K562 treated with DMSO at 1 percent for 24 hours (cell line): Measurements from ENCODE around the gene L1CAM. TPM values are rescaled to one million over a fixed set of nuclear protein-coding genes. Genes with fewer than 3 reads are reported as not detected.

Experiments used
- total RNA-seq: library from RNA; unstranded; fragments of 300-600 nt; gene quantifications from 2 replicates; pipeline ENCODE4 v1.2.3, GENCODE V29; 2022; ENCODE audit warnings: low read depth; ENCODE audit not compliant: insufficient read depth

Gene L1CAM, protein sequence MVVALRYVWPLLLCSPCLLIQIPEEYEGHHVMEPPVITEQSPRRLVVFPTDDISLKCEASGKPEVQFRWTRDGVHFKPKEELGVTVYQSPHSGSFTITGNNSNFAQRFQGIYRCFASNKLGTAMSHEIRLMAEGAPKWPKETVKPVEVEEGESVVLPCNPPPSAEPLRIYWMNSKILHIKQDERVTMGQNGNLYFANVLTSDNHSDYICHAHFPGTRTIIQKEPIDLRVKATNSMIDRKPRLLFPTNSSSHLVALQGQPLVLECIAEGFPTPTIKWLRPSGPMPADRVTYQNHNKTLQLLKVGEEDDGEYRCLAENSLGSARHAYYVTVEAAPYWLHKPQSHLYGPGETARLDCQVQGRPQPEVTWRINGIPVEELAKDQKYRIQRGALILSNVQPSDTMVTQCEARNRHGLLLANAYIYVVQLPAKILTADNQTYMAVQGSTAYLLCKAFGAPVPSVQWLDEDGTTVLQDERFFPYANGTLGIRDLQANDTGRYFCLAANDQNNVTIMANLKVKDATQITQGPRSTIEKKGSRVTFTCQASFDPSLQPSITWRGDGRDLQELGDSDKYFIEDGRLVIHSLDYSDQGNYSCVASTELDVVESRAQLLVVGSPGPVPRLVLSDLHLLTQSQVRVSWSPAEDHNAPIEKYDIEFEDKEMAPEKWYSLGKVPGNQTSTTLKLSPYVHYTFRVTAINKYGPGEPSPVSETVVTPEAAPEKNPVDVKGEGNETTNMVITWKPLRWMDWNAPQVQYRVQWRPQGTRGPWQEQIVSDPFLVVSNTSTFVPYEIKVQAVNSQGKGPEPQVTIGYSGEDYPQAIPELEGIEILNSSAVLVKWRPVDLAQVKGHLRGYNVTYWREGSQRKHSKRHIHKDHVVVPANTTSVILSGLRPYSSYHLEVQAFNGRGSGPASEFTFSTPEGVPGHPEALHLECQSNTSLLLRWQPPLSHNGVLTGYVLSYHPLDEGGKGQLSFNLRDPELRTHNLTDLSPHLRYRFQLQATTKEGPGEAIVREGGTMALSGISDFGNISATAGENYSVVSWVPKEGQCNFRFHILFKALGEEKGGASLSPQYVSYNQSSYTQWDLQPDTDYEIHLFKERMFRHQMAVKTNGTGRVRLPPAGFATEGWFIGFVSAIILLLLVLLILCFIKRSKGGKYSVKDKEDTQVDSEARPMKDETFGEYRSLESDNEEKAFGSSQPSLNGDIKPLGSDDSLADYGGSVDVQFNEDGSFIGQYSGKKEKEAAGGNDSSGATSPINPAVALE
- total RNA-seq = 0.61 and 0.90 TPM in 2 replicates

DNA sequence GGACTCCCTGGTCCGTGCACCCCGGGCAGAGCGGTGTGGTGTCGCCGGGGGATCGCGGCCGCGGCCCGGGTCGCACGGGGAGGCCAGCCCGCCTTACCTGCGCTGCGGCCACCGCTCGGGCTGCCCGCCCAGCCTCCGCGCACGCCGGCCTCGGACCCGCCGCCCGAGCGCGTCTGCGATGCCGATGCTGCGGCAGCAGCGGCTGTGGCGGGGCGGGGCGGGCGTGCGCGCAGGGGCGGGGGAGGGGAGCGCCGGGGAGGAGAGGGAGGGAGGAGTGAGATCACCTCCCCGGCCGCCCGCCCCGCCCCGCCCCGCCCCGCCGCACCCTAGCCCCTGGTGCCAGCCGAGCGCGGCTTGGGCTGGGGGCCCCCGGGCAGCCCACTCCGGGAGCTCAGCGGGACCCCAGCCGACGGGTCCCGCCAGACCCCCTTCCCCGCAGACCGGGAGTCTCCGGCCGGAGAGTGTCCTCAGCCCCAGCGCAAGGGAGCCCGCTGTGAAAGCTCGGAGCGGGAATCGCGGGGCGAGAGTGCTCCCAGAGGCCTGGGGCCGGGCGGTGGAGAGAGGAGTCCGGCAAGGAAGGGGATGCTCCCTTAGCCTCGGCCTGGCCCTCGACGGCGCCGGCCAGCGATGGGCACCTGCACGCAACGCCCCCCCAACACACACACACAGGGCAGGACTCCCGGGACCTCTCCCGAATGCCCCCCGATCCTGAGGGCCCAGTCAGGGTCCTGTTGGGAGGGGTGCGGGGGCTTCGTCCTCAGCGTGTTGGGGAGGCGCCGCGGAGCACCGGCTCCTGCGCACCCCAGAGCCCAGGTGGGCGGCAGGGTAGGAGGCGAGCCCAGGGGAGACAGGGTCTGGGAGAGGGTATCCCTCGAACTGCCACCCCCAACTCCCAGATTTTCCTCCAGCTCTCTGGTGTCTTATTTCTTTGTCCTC is at the start of gene L1CAM:
TSS of gene L1CAM (minus strand) at position 206 of the 936 bp plus-strand sequence. CDS start 10,337 bp downstream, outside the sequence.

DNA sequence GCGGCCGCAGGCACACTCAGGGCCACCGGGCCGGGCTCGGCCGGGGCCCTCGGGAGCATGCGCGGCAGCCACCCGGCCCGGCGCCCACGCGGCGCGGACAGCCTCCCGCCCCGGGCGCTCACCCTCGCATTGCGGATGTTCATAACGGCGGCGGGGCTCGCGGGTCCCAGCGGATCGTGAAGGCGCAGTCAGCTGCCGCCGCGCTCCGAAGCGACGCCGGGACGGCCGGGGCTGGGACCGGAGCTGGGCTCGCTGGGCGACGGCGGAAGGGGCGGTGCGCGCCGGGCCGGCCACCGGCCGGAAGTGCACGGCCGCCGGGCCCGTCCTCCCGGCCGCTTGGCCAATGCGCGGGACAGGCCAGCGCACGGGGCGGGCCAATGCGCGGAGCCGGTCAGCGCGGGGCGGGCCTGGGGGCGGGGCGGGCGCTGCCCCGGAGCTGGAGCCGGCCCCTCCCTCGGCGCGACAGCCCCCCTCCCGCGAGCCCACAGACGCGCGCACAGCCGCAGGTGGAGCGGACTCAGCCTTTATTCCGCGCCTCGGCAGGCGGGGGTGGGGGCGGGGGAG is 48.9 kb upstream of the L1CAM start, which contains the start of gene NAA10:
TSS of gene NAA10 (minus strand) at position 276 of the 564 bp plus-strand sequence. CDS start at position 143, 133 bp downstream.

DNA sequence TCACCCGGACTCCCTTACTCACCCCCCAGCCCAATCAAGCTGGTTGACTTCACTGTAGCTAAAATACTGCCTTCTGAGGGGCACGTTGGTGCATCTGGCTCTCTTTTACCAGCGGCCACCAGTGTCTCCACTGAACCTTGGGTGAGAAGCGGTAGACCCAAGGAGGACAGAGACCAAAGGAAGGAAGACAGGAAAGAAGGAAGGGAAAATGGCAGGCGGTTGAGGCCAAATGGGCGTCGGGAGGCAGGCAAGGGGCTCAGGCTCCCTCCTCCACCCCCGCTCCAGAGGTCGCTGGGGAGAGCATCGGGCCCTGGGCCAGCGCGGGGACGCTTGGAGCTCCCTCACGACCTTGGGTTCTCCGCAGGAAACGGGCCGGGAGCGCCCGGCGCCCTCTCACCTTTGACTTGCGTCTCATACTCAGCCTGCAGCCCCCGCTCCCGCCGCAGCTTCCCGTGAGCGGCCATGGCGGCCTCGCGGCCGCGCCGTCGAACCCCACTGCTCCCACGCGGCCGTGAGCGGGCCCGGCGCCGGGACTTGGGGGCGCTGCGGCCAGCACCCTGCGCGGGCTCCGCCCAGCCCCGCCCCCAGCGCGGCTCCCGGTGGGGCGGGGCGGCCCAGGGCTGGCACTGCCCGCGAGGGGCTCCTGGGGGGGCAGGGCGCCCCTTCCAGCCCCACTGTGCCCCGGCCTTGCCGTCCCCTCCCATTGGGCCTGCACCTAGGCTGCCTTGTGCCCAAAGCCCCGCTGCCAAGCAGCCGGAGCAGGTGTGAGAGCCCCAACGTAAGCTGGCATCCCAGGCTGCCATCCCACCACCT is 40.0 kb upstream of the L1CAM start, which contains the start of gene ARHGAP4:
TSS of gene ARHGAP4 (minus strand) at position 526 of the 813 bp plus-strand sequence. CDS start at position 464, 62 bp downstream.

DNA sequence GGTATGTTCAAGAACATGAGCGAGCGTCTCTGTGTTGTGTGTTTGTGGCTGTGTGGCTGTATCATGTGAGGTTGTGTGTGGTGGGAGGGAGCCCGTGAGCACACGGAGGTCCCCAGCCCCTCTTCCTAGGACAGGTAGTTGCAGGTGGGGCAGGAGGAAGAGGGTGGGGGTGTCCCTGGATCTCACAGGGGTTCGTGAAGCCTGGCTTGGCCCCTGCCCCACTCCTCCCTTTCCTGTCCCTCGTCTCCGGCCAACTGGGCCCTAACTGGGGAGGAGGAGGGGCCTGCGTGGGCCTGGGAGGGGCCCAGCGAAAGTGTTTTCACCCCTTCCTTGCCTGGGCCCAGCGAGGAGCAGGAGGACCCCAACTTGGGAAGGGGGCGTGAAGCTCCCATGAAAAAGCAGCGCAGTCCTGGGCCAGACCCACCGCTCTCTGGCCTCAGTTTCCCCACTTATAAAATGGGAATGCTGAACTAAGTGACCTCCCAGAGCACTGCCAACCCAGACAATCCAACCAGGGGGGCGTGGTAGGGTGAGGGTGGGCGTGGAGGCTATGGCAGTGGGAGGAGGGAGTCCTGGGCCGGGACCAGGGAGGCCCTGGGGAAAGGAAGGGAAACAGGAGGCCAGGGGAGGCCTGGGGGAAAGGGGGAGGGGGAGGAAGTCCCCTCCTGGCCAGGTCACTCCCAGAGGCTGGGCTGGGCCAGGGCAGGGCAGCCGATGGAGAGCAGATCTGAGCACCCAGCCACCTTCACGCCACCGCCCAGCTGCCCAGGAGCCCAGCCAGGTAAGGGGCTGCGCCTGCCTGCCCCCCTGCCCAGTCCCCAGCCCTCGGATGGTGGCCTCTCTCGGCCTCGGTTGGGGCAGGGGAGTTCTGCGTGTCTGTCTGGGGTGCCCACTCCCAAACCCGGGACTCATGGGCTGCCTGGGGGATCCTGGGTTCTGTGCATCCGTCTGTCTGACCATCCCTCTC is 18.3 kb upstream of the L1CAM start, which contains the start of gene AVPR2:
TSS of gene AVPR2 (plus strand) at position 683 of the 967 bp plus-strand sequence. CDS start 473 bp downstream, outside the sequence.

DNA sequence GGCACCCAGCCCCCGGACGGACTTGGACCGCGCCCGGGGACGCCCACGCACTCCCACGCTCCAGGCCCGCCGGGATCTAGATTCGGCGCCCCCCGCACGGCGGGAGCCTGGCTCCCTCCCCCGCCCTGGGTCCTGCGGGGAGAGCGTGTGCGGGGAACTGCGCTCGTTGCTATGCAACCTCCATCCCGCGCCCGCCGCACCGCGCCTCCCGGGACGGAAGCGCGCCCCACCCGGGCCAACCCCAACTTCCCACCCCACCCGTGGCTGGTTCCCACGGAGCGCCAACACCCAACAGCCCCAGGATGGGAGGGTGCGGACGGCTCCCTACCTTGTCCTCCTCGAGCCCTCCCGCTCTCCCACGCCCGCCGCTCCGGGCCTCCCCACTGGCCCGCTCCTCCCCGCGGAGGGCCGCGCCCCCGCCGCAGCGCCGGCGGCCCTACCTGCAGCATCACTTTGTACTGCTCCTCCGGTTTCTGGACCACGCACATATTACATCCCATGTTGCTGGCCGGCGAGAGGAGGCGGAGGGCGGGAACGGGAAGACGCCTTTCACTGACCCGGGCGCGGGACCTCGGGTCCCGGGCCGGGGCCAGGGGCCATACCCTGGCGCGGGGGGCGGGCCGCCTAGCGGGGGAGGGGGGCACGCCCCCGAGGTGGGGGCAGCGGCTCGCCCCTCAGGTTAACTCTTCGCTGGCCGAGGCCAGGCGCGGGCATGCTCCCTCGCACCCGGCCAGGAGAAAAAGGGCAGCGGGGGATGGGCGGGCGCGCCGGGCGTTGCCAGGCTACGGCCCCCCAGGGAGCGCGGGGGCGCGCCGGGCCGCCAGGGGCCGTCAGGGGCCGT is 56.0 kb downstream of the L1CAM start, which contains the start of gene PDZD4:
TSS of gene PDZD4 (minus strand) at position 746 of the 841 bp plus-strand sequence. CDS start at position 500, 246 bp downstream.

Other genes starting within 250 kb of the L1CAM start
- 3.8 and 4.7 TPM in 2 replicates for gene DUSP9, start 239.0 kb downstream of the L1CAM start, total RNA-seq
- gene PNCK, start 212.4 kb downstream of the L1CAM start, total RNA-seq = 3.2 and 3.4 TPM in 2 replicates
- 44.3 and 46.8 TPM in 2 replicates for gene SLC6A8, start 198.2 kb downstream of the L1CAM start, total RNA-seq
- gene BCAP31, start 161.8 kb downstream of the L1CAM start, total RNA-seq = 217 and 219 TPM in 2 replicates
- gene ABCD1, start 161.3 kb downstream of the L1CAM start, total RNA-seq = 47.5 and 48.3 TPM in 2 replicates
- 0.75 and 3.0 TPM in 2 replicates for gene PLXNB3, start 121.9 kb downstream of the L1CAM start, total RNA-seq
- gene SRPK3, start 105.1 kb downstream of the L1CAM start, total RNA-seq = 0.13 TPM in 1 of 2 replicates, not detected in the other
- 94.7 and 98.9 TPM in 2 replicates for gene IDH3G, start 91.8 kb downstream of the L1CAM start, total RNA-seq
- gene SSR4, start 91.5 kb downstream of the L1CAM start, total RNA-seq = 700 and 858 TPM in 2 replicates
- not detected in 2 replicates for gene PDZD4, start 55.6 kb downstream of the L1CAM start, total RNA-seq
- 0.45 and 1.8 TPM in 2 replicates for gene AVPR2, start 18.5 kb upstream of the L1CAM start, total RNA-seq
- 90.5 and 104 TPM in 2 replicates for gene ARHGAP4, start 40.1 kb upstream of the L1CAM start, total RNA-seq
- gene NAA10, start 48.9 kb upstream of the L1CAM start, total RNA-seq = 120 and 121 TPM in 2 replicates
- 66.4 and 66.6 TPM in 2 replicates for gene RENBP, start 58.5 kb upstream of the L1CAM start, total RNA-seq
- 64.2 and 66.3 TPM in 2 replicates for gene HCFC1, start 85.6 kb upstream of the L1CAM start, total RNA-seq
- gene TMEM187, start 86.6 kb upstream of the L1CAM start, total RNA-seq = 20.6 and 22.6 TPM in 2 replicates
- gene IRAK1, start 133.7 kb upstream of the L1CAM start, total RNA-seq = 180 and 181 TPM in 2 replicates
- gene MECP2, start 211.5 kb upstream of the L1CAM start, total RNA-seq = 38.4 and 41.9 TPM in 2 replicates